ENCODE data around the gene UXS1. TPM values are rescaled to one million over a fixed set of nuclear protein-coding genes. Genes with fewer than 3 reads are reported as not detected.

UXS1 gene
- total RNA-seq, 4 donors from 2014 or later = 37.0 to 86.6 (median 62.5) TPM

GRCh38 chr2:106115250-106115649, 78.9 kb downstream of the UXS1 start:
- DNase-seq = no peak
- H3K36me3 ChIP-seq = peaks cover 0 to 5% (median 0%) of the 10 kb centered on the region in 4 donors
- TF ChIP-seq POLR2A (IDR thresholded peaks at IDR 0.05) (no peak), EP300 (IDR thresholded peaks at IDR 0.05; ENCODE audit: low read depth) (no peak), POLR2AphosphoS5 (IDR thresholded peaks at IDR 0.05) (no peak), CTCF (IDR thresholded peaks at IDR 0.05) (no peak)
- no peak overlapping the region for H3K4me3 ChIP-seq
- H3K27me3 ChIP-seq = no peaks in the 10 kb centered on the region
- no peaks in the 10 kb centered on the region for H3K9me3 ChIP-seq
- in situ Hi-C loops (cut with MboI; ENCODE audit: low pct_ligation_motif_present in 1 of 4, low pct_unique_long_range_greater_than_20kb in 1 of 4, low sequenced_read_pairs in 3 of 4) (loop anchor here in 2 of 4 donors (25.0 kb wide), 2 partner anchors 422 to 472 kb away; no protein-coding TSS in a partner anchor), intact Hi-C loops (cut with DNase I; ENCODE audit: low total_unique reads) (no loop called here)
- WGBS, 2 donors (ENCODE audit: low coverage in 1 of 2) = 81% methylated on average over 2 of the region's 2 CpGs; no CpG with 5 or more reads in 1 of the 2 donors
- no peak overlapping the region for H3K27ac ChIP-seq
- H3K4me1 ChIP-seq = no peaks in the 10 kb centered on the region

- no peak overlapping the region for H3K27ac ChIP-seq
- no peak for DNase-seq
- H3K9me3 ChIP-seq = no peaks in the 10 kb centered on the region
- TF ChIP-seq EP300 (IDR thresholded peaks at IDR 0.05; ENCODE audit: low read depth) (no peak), POLR2AphosphoS5 (IDR thresholded peaks at IDR 0.05) (no peak), POLR2A (IDR thresholded peaks at IDR 0.05) (no peak), CTCF (IDR thresholded peaks at IDR 0.05) (no peak)
- no peak overlapping the region for H3K4me3 ChIP-seq
- peaks cover 0 to 5% (median 0%) of the 10 kb centered on the region in 4 donors for H3K36me3 ChIP-seq
- 90% methylated on average over 3 to 4 of the region's 4 CpGs for WGBS, 2 donors (ENCODE audit: low coverage in 1 of 2)
- H3K27me3 ChIP-seq = no peaks in the 10 kb centered on the region
- intact Hi-C loops (cut with DNase I; ENCODE audit: low total_unique reads) = no loop called here
- H3K4me1 ChIP-seq = no peaks in the 10 kb centered on the region
- in situ Hi-C loops (cut with MboI; ENCODE audit: low pct_ligation_motif_present in 1 of 4, low pct_unique_long_range_greater_than_20kb in 1 of 4, low sequenced_read_pairs in 3 of 4) = loop anchor here in 2 of 4 donors (25.0 kb wide), 2 partner anchors 423 to 473 kb away; no protein-coding TSS in a partner anchor
Observed at GRCh38 chr2:106114166-106114565, 79.9 kb downstream of the UXS1 start.

GRCh38 chr2:106113361-106113966, 80.6 kb downstream of the UXS1 start:
- DNase-seq = no peak
- no peaks in the 10 kb centered on the region for H3K9me3 ChIP-seq
- H3K36me3 ChIP-seq = peaks cover 0 to 5% (median 0%) of the 10 kb centered on the region in 4 donors
- TF ChIP-seq EP300 (IDR thresholded peaks at IDR 0.05; ENCODE audit: low read depth) = no peak
- TF ChIP-seq POLR2AphosphoS5 (IDR thresholded peaks at IDR 0.05) = no peak
- no peak for TF ChIP-seq POLR2A (IDR thresholded peaks at IDR 0.05)
- TF ChIP-seq CTCF (IDR thresholded peaks at IDR 0.05) = no peak
- H3K4me1 ChIP-seq = no peaks in the 10 kb centered on the region
- no peaks in the 10 kb centered on the region for H3K27me3 ChIP-seq
- in situ Hi-C loops (cut with MboI; ENCODE audit: low pct_ligation_motif_present in 1 of 4, low pct_unique_long_range_greater_than_20kb in 1 of 4, low sequenced_read_pairs in 3 of 4) (loop anchor here in 2 of 4 donors (25.0 kb wide), 2 partner anchors 424 to 474 kb away; no protein-coding TSS in a partner anchor), intact Hi-C loops (cut with DNase I; ENCODE audit: low total_unique reads) (no loop called here)
- no peak overlapping the region for H3K4me3 ChIP-seq
- no peak overlapping the region for H3K27ac ChIP-seq
- WGBS, 2 donors (ENCODE audit: low coverage in 1 of 2) = 45 to 89% methylated on average over 2 to 13 of the region's 13 CpGs

- H3K4me1 ChIP-seq = no peaks in the 10 kb centered on the region
- no peaks in the 10 kb centered on the region for H3K27me3 ChIP-seq
- in situ Hi-C loops (cut with MboI; ENCODE audit: low pct_ligation_motif_present in 1 of 4, low pct_unique_long_range_greater_than_20kb in 1 of 4, low sequenced_read_pairs in 3 of 4) = loop anchor here in 2 of 4 donors (25.0 kb wide), 2 partner anchors 425 to 475 kb away; no protein-coding TSS in a partner anchor
- H3K27ac ChIP-seq = no peak overlapping the region
- peaks cover 0 to 5% (median 0%) of the 10 kb centered on the region in 4 donors for H3K36me3 ChIP-seq
- no peak overlapping the region for H3K4me3 ChIP-seq
- intact Hi-C loops (cut with DNase I; ENCODE audit: low total_unique reads) = no loop called here
- TF ChIP-seq CTCF (IDR thresholded peaks at IDR 0.05) (no peak), POLR2AphosphoS5 (IDR thresholded peaks at IDR 0.05) (no peak), EP300 (IDR thresholded peaks at IDR 0.05; ENCODE audit: low read depth) (no peak), POLR2A (IDR thresholded peaks at IDR 0.05) (no peak)
- WGBS, 2 donors (ENCODE audit: low coverage in 1 of 2) = 97 to 100% methylated on average over 1 to 9 of the region's 14 CpGs
- H3K9me3 ChIP-seq = no peaks in the 10 kb centered on the region
- DNase-seq = no peak
Observed at GRCh38 chr2:106111882-106112571, 82.1 kb downstream of the UXS1 start.

Measured in transverse colon (tissue), 4 donors.